Adipocyte (in vitro differentiated cells): ENCODE data around the gene KCTD20.
"Not testable (repeated sequence)": the region's sequence is repeated elsewhere in the genome, so short reads cannot be mapped to it uniquely, and the experiment has no call there.

ENCODE experiments used
- DNase-seq: peaks from one replicate; pipeline ENCODE4 v3.0.0-alpha.2; 2015; ENCODE audit warnings: low read depth
- H3K27me3 ChIP-seq: replicated peaks from 2 replicates; pipeline ENCODE4 v1.7.0; 2013; ENCODE audit warnings: mild to moderate bottlenecking, low read length, moderate library complexity; ENCODE audit not compliant: control insufficient read depth, insufficient read depth
- H3K36me3 ChIP-seq: 2 replicates; pipeline ENCODE4 v1.7.0; 2013; ENCODE audit warnings: low read length, mild to moderate bottlenecking, moderate library complexity; ENCODE audit not compliant: control insufficient read depth, insufficient read depth, severe bottlenecking
- H3K4me1 ChIP-seq: 2 replicates; pipeline ENCODE4 v1.7.0; 2013; ENCODE audit warnings: mild to moderate bottlenecking, low read length, moderate library complexity; ENCODE audit not compliant: control insufficient read depth, insufficient read depth
- H3K4me3 ChIP-seq: 2 replicates; pipeline ENCODE4 v1.7.0; 2013; ENCODE audit warnings: mild to moderate bottlenecking, low read length, moderate library complexity
- H3K9ac ChIP-seq: 2 replicates; pipeline ENCODE4 v1.7.0; 2013; ENCODE audit warnings: mild to moderate bottlenecking, low read length, moderate library complexity
- H3K9me3 ChIP-seq: 2 replicates; pipeline ENCODE4 v1.7.0; 2013; ENCODE audit warnings: mild to moderate bottlenecking, low read length, moderate library complexity; ENCODE audit not compliant: control insufficient read depth

KCTD20 gene

DNA sequence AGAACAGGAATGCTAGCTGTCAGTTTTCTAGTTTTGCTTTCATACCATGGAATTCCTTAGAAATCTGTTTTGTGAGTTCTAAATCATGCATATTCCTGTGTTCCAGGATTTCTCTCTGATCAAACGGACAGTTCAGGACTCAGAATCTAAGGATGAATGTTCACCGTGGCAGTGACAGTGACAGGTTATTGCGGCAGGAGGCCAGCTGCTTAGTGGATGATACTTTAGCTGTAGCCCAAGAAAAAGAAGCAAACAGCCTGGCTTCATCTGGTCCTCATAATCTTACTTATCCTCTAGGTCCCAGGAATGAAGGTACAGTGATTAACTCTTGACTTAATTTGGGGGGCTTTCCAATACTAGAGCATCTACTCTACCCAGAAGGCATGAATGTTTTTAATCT lies 27.1 kb downstream of the KCTD20 start:
- peaks cover 31% of the 10 kb centered on the region for H3K36me3 ChIP-seq
- no peak overlapping the region for H3K4me3 ChIP-seq
- no peaks in the 10 kb centered on the region for H3K9me3 ChIP-seq
- no peaks in the 10 kb centered on the region for H3K27me3 ChIP-seq
- no peak for DNase-seq
- no peaks in the 10 kb centered on the region for H3K4me1 ChIP-seq
- H3K9ac ChIP-seq: no peak overlapping the region

DNA sequence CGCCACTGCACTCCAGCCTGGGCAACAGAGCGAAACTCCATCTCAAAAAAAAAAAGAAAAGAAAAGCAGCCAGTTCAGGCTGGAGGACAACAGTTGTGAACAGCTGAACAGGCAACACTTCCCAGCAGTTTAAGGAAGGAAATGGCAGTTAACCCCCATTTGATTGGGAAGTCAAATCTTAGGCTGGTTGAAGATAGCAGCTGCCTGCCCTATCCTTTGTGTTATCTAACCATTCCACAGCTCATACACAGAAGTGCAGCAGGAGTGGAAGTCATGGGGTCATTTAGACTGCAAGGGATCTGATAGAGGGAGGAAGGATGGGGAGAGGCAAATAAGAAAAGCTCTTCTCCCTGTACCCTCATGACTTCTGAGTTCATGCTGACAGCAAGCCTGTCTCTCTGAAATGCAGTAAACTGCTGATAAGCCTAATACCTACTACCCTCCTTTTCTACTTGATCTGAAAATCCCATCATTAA lies 35.3 kb downstream of the KCTD20 start:
- no peaks in the 10 kb centered on the region for H3K9me3 ChIP-seq
- DNase-seq: no peak
- H3K4me1 ChIP-seq: peaks cover 3% of the 10 kb centered on the region
- H3K4me3 ChIP-seq: no peak overlapping the region
- H3K27me3 ChIP-seq: no peaks in the 10 kb centered on the region
- peaks cover 53% of the 10 kb centered on the region for H3K36me3 ChIP-seq
- no peak overlapping the region for H3K9ac ChIP-seq

DNA sequence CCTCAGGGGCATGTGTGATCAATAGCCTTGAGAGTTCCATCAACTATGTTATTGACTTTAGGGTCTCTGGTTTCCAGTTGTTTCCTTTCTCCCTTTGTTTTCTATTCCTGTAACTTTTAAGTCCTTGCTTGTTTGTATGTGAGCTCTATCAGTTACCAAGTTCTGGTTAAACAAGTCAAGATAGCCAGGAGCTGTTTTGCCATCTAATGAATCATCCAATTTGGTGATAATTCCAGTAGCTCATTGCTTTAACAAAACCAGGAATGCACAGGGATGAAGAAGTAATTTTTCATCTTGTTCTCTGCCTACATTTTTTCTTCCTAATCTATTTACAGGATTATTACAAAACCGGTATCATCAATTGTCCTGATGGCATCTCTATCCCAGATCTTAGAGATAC lies 36.5 kb downstream of the KCTD20 start:
- Histone ChIP-seq H3K27me3 (no peaks in the 10 kb centered on the region), H3K4me3 (no peak overlapping the region), H3K9me3 (no peaks in the 10 kb centered on the region), H3K9ac (no peak overlapping the region), H3K4me1 (peaks cover 3% of the 10 kb centered on the region), H3K36me3 (peaks cover 55% of the 10 kb centered on the region)
- no peak for DNase-seq

DNA sequence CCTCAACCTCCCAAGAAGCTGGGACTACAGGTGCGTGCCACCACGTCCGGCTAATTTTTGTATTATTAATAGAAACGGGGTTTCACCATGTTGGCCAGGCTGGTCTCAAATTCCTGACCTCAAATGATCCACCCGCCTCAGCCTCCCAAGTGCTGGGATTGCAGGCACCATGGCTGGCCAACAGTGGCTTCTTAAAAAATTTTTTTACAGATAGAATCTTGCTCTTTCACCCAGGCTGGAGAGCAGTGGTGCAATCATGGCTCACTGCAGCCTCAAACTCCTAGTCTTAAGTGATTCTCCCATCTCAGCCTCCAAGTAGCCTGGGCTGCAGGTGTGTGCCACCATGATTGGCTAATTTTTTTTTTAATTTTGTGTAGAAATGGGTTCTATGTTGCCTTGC lies 40.5 kb downstream of the KCTD20 start:
- H3K36me3 ChIP-seq: peaks cover 79% of the 10 kb centered on the region
- not testable (repeated sequence) for H3K27me3 ChIP-seq, H3K9me3 ChIP-seq, DNase-seq, H3K9ac ChIP-seq, H3K4me3 ChIP-seq, H3K4me1 ChIP-seq

DNA sequence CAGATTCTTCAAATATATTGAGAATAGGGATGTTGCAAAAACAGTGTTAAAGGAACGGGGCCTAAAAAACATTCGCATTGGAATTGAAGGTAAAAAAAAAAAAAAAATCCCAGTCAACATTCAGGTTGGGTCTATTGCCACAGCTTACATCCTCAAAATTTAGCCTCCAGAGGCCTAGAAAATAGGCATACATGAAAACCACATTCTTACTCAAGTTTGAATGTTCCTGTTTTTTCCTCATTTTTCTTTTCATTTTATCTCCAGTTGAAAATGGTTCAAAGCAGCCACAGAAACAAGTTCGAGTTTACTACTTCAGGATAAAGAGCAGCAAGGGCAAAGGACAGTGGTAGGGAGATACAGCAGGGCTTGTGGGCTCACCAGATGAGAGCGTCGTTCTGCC lies 41.9 kb downstream of the KCTD20 start:
- H3K9ac ChIP-seq: no peak overlapping the region
- H3K4me3 ChIP-seq: no peak overlapping the region
- H3K4me1 ChIP-seq: peaks cover 7% of the 10 kb centered on the region
- H3K36me3 ChIP-seq: peaks cover 72% of the 10 kb centered on the region
- no peaks in the 10 kb centered on the region for H3K27me3 ChIP-seq
- no peak for DNase-seq
- no peaks in the 10 kb centered on the region for H3K9me3 ChIP-seq

DNA sequence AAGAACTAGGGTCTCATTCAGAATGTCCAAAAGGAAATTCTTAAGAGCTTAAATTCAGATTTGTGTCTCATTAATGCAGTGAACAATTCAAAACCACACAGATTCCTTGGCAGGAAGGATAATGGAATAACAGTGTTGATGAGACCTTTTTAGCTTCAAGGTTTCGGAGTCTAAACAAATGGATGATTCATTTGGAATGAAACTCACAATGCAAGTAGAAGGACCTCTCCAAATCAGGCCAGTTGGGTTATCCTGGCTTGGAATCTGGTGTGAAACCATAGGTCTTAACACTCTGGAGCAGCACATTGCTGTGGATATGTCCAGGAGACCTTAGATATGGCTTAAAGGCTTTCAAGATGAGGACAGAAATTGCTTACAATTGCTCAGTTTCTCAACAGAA lies 44.9 kb downstream of the KCTD20 start:
- no peak for DNase-seq
- Histone ChIP-seq H3K9me3 (no peaks in the 10 kb centered on the region), H3K36me3 (peaks cover 54% of the 10 kb centered on the region), H3K4me3 (no peak overlapping the region), H3K4me1 (peaks cover 13% of the 10 kb centered on the region), H3K27me3 (no peaks in the 10 kb centered on the region), H3K9ac (no peak overlapping the region)

DNA sequence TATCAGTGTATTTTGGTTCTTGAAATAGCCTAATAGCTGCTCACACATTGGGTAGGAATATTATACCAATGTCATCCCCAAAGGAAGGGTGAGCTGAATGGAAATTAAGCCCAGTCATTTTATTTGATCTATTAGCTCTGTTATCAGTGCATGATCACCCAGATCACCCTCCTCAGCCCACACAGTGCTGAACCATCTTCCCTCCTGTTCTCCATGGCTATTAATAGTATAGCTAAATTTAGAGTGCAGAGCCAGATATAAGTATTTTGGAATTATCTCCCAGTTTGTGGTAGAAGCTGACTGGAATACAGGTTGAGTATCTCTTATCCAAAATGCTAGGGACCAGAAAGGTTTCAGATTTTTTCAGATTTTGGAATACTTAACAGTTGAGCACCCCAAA lies 45.4 kb downstream of the KCTD20 start:
- no peak overlapping the region for H3K4me3 ChIP-seq
- peaks cover 54% of the 10 kb centered on the region for H3K36me3 ChIP-seq
- no peak overlapping the region for H3K9ac ChIP-seq
- H3K9me3 ChIP-seq: no peaks in the 10 kb centered on the region
- no peak for DNase-seq
- no peaks in the 10 kb centered on the region for H3K27me3 ChIP-seq
- peaks cover 14% of the 10 kb centered on the region for H3K4me1 ChIP-seq

DNA sequence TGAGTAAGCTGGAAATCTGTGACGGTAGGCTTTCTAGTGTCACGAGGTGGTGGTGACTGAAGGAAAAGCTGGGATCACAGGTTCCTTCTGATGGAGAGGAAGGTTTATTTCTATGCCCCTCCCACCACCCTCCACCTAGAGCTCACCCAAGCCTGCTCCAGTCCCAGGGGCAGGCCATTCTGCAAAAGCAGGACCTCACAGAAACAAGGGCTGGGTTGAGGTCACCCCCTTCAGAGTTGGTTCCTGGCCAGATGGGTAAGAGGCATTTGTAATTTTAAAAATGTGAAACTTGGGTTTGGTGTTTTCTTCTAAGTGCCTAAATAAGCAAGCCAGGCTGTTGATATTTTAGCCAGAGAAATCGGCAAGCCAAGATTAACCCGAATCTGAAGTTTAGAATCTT lies 46.6 kb downstream of the KCTD20 start:
- no peak for DNase-seq
- Histone ChIP-seq H3K9me3 (no peaks in the 10 kb centered on the region), H3K27me3 (no peaks in the 10 kb centered on the region), H3K9ac (no peak overlapping the region), H3K4me1 (peaks cover 26% of the 10 kb centered on the region), H3K36me3 (peaks cover 59% of the 10 kb centered on the region), H3K4me3 (no peak overlapping the region)

DNA sequence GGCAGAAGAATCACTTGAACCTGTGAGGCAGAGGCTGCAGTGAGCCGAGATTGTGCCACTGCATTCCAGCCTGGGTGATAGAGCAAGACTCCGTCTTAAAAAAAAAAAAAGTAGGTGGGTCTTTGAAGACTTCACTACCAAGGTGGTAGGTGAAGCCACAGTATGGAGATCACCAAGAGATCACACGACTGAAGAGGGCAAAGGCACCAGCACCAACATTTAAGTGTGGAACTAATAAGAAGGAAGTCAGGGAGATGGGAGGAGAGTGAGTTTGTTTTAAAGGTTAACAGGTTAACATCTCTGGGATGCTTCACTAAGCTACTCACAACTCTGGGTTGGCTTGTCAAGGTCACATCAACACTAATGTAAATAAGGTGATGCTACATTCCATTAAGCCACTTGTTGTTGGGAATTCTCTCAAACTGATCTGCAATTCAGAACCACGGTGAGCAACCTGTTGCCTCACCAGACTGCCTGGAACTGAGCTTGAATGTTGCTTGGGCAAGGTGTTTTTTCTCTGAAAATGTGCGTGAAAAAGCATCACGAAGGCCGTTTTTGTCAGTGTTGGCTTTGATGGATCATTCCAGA lies 48.7 kb downstream of the KCTD20 start:
- Histone ChIP-seq H3K36me3 (peaks cover 60% of the 10 kb centered on the region), H3K27me3 (no peaks in the 10 kb centered on the region), H3K4me3 (no peak overlapping the region), H3K9ac (no peak overlapping the region), H3K9me3 (no peaks in the 10 kb centered on the region), H3K4me1 (peaks cover 26% of the 10 kb centered on the region)
- DNase-seq: peak; percentile 3

DNA sequence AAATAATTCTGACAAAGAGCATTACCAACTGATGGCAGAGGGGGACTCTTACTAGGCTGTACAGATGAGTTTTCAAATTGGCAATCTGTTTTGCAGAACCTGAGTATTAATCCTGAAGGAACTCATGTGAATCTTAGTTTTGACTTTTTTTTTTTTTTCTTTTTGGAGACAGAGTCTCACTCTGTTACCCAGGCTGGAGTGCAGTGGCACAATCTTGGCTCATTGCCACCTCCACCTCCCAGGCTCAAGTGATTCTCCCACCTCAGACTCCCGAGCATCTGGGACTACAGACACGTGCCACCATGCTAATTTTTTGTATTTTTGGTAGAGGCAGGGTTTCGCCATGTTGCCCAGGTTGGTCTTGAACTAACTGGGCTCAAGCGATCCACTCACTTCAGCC lies 49.3 kb downstream of the KCTD20 start:
- Histone ChIP-seq H3K36me3 (peaks cover 60% of the 10 kb centered on the region), H3K9ac (no peak overlapping the region), H3K4me1 (peaks cover 26% of the 10 kb centered on the region), H3K4me3 (no peak overlapping the region), H3K27me3 (no peaks in the 10 kb centered on the region), H3K9me3 (no peaks in the 10 kb centered on the region)
- DNase-seq: no peak

DNA sequence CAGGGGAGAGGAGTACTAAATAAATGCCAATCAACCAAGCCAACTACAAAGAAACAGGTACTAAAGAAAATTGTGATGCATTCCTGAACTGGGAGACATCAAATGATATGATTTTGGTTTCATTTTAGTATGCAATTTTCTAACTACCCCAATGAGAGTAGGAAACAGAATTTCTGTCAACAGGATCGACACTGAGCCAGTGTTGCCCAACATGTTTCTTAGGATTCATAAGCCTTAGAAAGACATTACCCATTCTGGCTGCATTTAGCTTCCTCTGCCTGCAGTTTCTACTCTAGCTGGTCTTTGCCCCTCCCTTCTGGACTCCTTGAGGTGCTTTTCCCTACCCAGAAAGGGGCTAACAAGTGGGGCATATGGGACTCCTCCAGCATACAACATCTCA lies 49.8 kb downstream of the KCTD20 start:
- no peaks in the 10 kb centered on the region for H3K27me3 ChIP-seq
- H3K4me3 ChIP-seq: no peak overlapping the region
- H3K9me3 ChIP-seq: no peaks in the 10 kb centered on the region
- no peak overlapping the region for H3K9ac ChIP-seq
- no peak for DNase-seq
- peaks cover 60% of the 10 kb centered on the region for H3K36me3 ChIP-seq
- H3K4me1 ChIP-seq: peaks cover 26% of the 10 kb centered on the region

DNA sequence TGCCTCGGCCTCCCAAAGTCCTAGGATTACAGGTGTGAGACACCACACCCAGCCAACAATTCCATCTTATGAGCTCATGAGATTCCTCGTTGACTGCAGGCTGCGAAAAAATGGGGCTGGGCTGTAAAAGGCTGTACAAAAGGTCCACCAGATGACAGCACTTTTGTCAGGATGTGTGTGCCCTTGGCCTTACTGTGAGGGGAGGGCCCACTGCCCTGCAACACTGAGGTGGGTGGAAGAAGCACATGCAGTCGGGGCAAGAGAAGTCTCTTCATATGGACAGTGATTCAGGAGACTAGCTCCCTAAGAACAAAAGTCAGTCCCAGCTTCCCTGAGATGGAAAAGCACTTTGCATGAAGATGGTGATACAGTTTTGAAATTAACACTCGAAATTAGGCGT lies 50.5 kb downstream of the KCTD20 start:
- peaks cover 60% of the 10 kb centered on the region for H3K36me3 ChIP-seq
- no peaks in the 10 kb centered on the region for H3K27me3 ChIP-seq
- H3K4me1 ChIP-seq: peaks cover 26% of the 10 kb centered on the region
- no peaks in the 10 kb centered on the region for H3K9me3 ChIP-seq
- H3K4me3 ChIP-seq: no peak overlapping the region
- no peak for DNase-seq
- H3K9ac ChIP-seq: no peak overlapping the region
